Measurements from ENCODE around the gene TOPAZ1.

- TF ChIP-seq CTCF (IDR thresholded peaks at IDR 0.05; ENCODE audit: insufficient read depth, low read length, poor library complexity, severe bottlenecking): no peak
- TF ChIP-seq EZH2phosphoT487 (conservative IDR thresholded peaks at IDR 0.05; ENCODE audit: low read length): no peak
Measured at GRCh38 chr3:44340058-44340395, 98.3 kb downstream of the TOPAZ1 start.

Data from SU-DHL-6 (cell line).